NT2/D1 (cell line): ENCODE measurements around the gene LRPPRC.

Source experiments
- SUZ12 ChIP-seq: IDR thresholded peaks from 2 replicates; pipeline ENCODE4 v1.6.1; 2011; ENCODE audit not compliant: insufficient read length, insufficient read depth; ENCODE audit errors: extremely low read depth
- YY1 ChIP-seq: IDR thresholded peaks from 2 replicates; pipeline ENCODE4 v1.6.1; 2011; ENCODE audit not compliant: insufficient read length, insufficient read depth
- ZNF274 ChIP-seq: IDR thresholded peaks from 2 replicates; pipeline ENCODE4 v1.6.1; 2011; ENCODE audit warnings: mild to moderate bottlenecking, low read depth, low read length

DNA sequence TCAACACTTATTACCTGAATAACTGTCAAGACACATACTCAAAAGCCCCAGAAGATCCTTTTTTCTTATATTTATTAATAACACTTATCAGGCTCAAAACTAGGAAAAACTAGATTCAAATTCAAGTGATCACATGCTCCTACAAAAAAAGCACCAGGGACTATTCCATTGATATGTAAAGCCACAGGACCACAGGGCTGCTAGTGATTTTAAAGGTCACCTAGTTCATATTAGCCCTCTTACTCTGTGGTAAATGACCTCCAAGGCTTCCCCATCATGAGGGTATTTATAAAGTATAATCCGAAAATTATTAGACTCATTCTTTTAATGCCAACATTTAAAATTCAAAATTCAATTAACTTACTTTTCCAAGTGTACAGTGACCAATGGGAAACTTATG is 52.5 kb downstream of the LRPPRC start:
- TF ChIP-seq YY1 (no peak), SUZ12 (no peak), ZNF274 (no peak)
